GM19463 (cell line): Measurements from ENCODE around the gene ARRDC3.
"Not testable (repeated sequence)": the region's sequence is repeated elsewhere in the genome, so short reads cannot be mapped to it uniquely, and the experiment has no call there.

Experiments used
- ATAC-seq: cut with Tn5 transposase; IDR thresholded peaks from one replicate; pipeline ENCODE4 v1.9.1; 2021; ENCODE audit warnings: mild to moderate bottlenecking, moderate library complexity; ENCODE audit not compliant: unreplicated experiment

The ARRDC3 gene

GRCh38 chr5:91383027-91383955 lies at the start of gene ARRDC3:
Gene ARRDC3, minus strand, starts transcription at chr5:91383317. Its CDS starts 225 bp downstream, at chr5:91383092.
- ATAC-seq: peak; percentile 47

GRCh38 chr5:91430949-91431348 lies 47.8 kb upstream of the ARRDC3 start:
- ATAC-seq: no peak

GRCh38 chr5:91424638-91425436 lies 41.7 kb upstream of the ARRDC3 start:
- no peak for ATAC-seq

- no peak for ATAC-seq
These were observed 40.8 kb upstream of the ARRDC3 start for GRCh38 chr5:91423871-91424270.

GRCh38 chr5:91420879-91421278 lies 37.8 kb upstream of the ARRDC3 start:
- ATAC-seq: no peak

GRCh38 chr5:91419571-91420537 lies 36.7 kb upstream of the ARRDC3 start:
- ATAC-seq: peak; percentile 46

- ATAC-seq: no peak
These were observed 36.0 kb upstream of the ARRDC3 start for GRCh38 chr5:91419136-91419535.

GRCh38 chr5:91418158-91418557 lies 35.0 kb upstream of the ARRDC3 start:
- no peak for ATAC-seq

- ATAC-seq: no peak
These were observed 34.1 kb upstream of the ARRDC3 start for GRCh38 chr5:91417219-91417618.

GRCh38 chr5:91416491-91416890 lies 33.4 kb upstream of the ARRDC3 start:
- no peak for ATAC-seq

GRCh38 chr5:91409304-91409703 lies 26.2 kb upstream of the ARRDC3 start:
- no peak for ATAC-seq

- no peak for ATAC-seq
These were observed 25.6 kb upstream of the ARRDC3 start for GRCh38 chr5:91408710-91409109.

GRCh38 chr5:91407204-91407603 lies 24.1 kb upstream of the ARRDC3 start:
- no peak for ATAC-seq

- no peak for ATAC-seq
These were observed 20.3 kb upstream of the ARRDC3 start for GRCh38 chr5:91403438-91403837.

- no peak for ATAC-seq
These were observed 18.1 kb upstream of the ARRDC3 start for GRCh38 chr5:91401175-91401574.

- peak; percentile 63 for ATAC-seq
These were observed 14.7 kb upstream of the ARRDC3 start for GRCh38 chr5:91397791-91398190.

GRCh38 chr5:91390268-91390667 lies 7.2 kb upstream of the ARRDC3 start:
- no peak for ATAC-seq

- ATAC-seq: not testable (repeated sequence)
These were observed 6.4 kb upstream of the ARRDC3 start for GRCh38 chr5:91389555-91389954.

- ATAC-seq: no peak
These were observed 5.2 kb upstream of the ARRDC3 start for GRCh38 chr5:91388362-91388761.

- ATAC-seq: no peak
These were observed 3.0 kb upstream of the ARRDC3 start for GRCh38 chr5:91386120-91386519.

GRCh38 chr5:91385596-91385995 lies 2.5 kb upstream of the ARRDC3 start:
- not testable (repeated sequence) for ATAC-seq
